ENCODE data around the gene POLK.

The POLK gene

DNA sequence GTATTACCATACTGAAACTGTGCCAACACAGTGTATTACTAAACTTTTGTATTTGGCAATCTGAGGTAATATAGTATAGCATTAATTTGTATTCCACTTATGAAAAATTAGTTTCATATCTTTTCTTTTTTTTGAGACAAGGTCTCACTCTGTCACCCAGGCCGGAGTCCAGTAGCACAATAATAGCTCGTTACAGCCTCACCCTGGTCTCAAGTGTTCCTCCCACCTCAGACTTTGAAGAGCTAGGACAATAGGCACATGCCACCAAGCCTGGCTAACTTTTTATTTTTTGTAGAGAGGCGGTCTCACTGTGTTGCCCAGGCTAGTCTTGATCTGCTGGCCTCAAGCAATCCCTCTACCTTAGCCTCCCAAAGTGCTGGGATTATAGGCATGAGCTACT, 36.1 kb downstream of the POLK start:
- ChIA-PET POLR2A (no interaction called here), CTCF (no interaction called here)
- no peak for DNase-seq (ENCODE audit: low read depth, low spot score)
- no peak overlapping the region for H3K4me3 ChIP-seq (ENCODE audit: low read depth, low read length)
- TF ChIP-seq, protein P1, sequence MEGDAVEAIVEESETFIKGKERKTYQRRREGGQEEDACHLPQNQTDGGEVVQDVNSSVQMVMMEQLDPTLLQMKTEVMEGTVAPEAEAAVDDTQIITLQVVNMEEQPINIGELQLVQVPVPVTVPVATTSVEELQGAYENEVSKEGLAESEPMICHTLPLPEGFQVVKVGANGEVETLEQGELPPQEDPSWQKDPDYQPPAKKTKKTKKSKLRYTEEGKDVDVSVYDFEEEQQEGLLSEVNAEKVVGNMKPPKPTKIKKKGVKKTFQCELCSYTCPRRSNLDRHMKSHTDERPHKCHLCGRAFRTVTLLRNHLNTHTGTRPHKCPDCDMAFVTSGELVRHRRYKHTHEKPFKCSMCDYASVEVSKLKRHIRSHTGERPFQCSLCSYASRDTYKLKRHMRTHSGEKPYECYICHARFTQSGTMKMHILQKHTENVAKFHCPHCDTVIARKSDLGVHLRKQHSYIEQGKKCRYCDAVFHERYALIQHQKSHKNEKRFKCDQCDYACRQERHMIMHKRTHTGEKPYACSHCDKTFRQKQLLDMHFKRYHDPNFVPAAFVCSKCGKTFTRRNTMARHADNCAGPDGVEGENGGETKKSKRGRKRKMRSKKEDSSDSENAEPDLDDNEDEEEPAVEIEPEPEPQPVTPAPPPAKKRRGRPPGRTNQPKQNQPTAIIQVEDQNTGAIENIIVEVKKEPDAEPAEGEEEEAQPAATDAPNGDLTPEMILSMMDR (IDR thresholded peaks at IDR 0.05; ENCODE audit: insufficient read depth, low read length, missing control alignments), result no peak

DNA sequence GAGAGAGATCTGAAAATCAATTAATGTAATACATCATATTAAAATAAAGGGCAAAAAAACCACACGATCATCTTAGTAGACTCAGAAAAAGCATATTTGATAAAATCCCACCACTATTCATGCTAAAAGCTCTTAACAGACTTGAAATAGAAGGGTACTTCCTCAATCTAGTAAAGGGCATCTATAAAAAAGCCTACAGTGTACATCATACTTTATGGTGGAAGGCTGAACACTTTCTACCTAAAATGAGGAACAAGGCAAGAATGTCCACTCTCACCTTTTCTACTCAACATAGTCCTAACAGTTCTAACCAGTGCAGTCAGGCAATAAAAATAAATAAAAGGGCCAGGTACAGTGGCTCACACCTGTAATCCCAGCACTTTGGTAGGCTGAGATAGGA, 38.9 kb downstream of the POLK start:
- no peak overlapping the region for H3K4me3 ChIP-seq (ENCODE audit: low read depth, low read length)
- CTCF ChIA-PET, result interaction anchor here (1.6 kb wide), 1 partner anchor 17 kb away, joined by 4 read pairs; no protein-coding TSS in a partner anchor
- POLR2A ChIA-PET, result no interaction called here
- TF ChIP-seq, protein P1 (IDR thresholded peaks at IDR 0.05; ENCODE audit: insufficient read depth, low read length, missing control alignments), result no peak
- DNase-seq (ENCODE audit: low read depth, low spot score), result no peak

DNA sequence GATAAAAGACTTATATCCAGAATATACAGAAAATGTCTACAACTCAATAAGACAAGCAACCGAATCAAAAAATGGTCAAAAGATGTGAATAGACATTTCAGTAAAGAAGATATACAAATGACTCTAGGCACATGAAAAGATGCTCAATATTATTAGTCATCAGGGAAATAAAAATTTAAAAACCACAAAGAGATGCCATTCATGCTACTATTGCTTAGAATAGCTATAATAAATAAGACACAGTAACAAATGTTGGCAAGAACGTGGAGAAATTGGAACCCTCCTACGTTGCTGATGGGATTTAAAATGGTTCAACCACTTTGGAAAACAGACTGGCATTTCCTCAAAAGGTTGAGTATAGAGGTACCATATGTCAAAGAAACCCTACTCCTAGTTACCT, 39.8 kb downstream of the POLK start:
- no peak overlapping the region for H3K4me3 ChIP-seq (ENCODE audit: low read depth, low read length)
- POLR2A ChIA-PET, result interaction anchor here (0.7 kb wide), 1 partner anchor 215 kb away, joined by 3 read pairs; the partner anchor contains the start of gene HMGCR
- TF ChIP-seq, protein P1 (IDR thresholded peaks at IDR 0.05; ENCODE audit: insufficient read depth, low read length, missing control alignments), result no peak
- no peak for DNase-seq (ENCODE audit: low read depth, low spot score)
- CTCF ChIA-PET, result interaction anchor here (1.4 to 1.6 kb wide), 2 partner anchors 12 to 16 kb away, joined by 3 to 4 read pairs; no protein-coding TSS in a partner anchor

DNA sequence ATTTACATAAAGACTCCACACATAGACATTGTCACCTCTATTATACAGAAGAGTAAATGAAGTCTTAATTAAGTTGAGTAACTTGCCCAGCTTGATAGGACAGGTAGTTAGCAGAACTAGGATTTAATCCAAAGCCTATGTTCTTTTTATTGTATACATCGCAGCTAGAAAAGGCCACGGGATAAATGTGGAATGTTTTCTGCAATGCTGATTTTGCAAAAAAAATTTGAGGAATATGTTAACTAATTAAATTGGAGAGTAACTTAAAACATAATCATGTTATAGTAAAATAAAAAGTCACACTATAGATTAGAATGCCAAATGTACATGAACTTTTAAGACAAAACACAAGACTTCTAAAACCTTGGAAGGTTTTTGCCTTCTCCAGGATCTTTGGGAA, 41.1 kb downstream of the POLK start:
- TF ChIP-seq, protein P1 (IDR thresholded peaks at IDR 0.05; ENCODE audit: insufficient read depth, low read length, missing control alignments), result no peak
- POLR2A ChIA-PET, result no interaction called here
- CTCF ChIA-PET, result interaction anchor here (1.1 to 1.4 kb wide), 2 partner anchors 13 to 128 kb away, joined by 3 to 4 read pairs; no protein-coding TSS in a partner anchor
- no peak for DNase-seq (ENCODE audit: low read depth, low spot score)
- no peak overlapping the region for H3K4me3 ChIP-seq (ENCODE audit: low read depth, low read length)

DNA sequence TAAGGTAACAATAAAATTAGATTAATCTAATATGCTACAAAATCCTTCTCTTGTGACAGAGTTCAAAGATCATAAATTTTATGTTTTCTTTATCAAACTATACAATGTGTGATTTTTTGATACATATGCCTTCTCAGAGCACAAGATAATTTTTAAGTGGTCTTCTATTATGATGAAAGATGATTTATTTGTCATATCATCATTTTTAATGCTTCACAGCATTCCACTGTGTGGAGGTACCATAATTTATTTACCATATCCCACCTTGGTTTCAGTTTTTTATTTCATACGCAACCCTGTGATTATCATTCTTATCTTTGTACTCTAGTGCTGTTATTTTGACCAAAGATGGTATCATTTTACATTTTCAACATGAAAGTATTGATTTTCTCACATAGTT, 41.7 kb downstream of the POLK start:
- ChIA-PET POLR2A (no interaction called here), CTCF (no interaction called here)
- DNase-seq (ENCODE audit: low read depth, low spot score), result no peak
- no peak overlapping the region for H3K4me3 ChIP-seq (ENCODE audit: low read depth, low read length)
- TF ChIP-seq, protein P1 (IDR thresholded peaks at IDR 0.05; ENCODE audit: insufficient read depth, low read length, missing control alignments), result no peak

DNA sequence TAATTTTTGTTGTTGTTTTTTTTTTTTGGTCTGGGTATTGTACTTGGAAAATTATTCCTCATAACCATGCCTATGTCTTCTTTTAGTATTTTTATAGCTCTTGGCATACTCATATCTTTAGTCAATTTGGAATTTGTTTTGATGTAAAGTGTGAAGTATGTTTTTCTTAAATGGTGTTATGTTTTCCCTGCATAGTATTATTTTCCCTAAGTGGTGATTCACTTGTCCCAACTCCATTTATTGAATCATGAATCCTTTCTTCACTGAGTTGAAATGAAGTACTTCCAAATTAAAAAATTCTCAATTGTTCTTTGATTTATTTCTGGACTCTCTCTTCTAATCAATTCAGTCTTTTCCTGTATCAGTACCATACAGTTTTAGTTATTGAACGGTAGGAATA, 46.5 kb downstream of the POLK start:
- H3K4me3 ChIP-seq (ENCODE audit: low read depth, low read length), result no peak overlapping the region
- TF ChIP-seq, protein P1 (IDR thresholded peaks at IDR 0.05; ENCODE audit: insufficient read depth, low read length, missing control alignments), result no peak
- no peak for DNase-seq (ENCODE audit: low read depth, low spot score)
- POLR2A ChIA-PET, result no interaction called here
- CTCF ChIA-PET, result interaction anchor here (2.5 kb wide), 1 partner anchor 9 kb away, joined by 5 read pairs; no protein-coding TSS in a partner anchor

Measured in AG04449 (cell line).